Activated T-helper 2 cell treated with anti-CD3 and anti-CD28 coated beads, Interferon-gamma antibody, Interleukin-2, Interleukin-4, amounts not matched to agents 10 μg/mL and 5 μg/mL and 100 μg/mL, durations not matched to agents 14 hours and 24 hours and 36 hours (primary cell): ENCODE measurements around the gene TBC1D5. TPM values are rescaled to one million over a fixed set of nuclear protein-coding genes. Genes with fewer than 3 reads are reported as not detected.
"Not testable (repeated sequence)": the region's sequence is repeated elsewhere in the genome, so short reads cannot be mapped to it uniquely, and the experiment has no call there.

Experiments
- DNase-seq: peaks from one replicate; pipeline ENCODE4 v3.0.0; 2021; ENCODE audit warnings: low spot score
- H3K27ac Mint-ChIP-seq: one replicate; pipeline ENCODE4 v1.8.0; 2021; ENCODE audit warnings: mixed read lengths
- H3K27me3 Mint-ChIP-seq: one replicate; pipeline ENCODE4 v1.8.0; 2021; ENCODE audit warnings: low read depth, mixed read lengths
- H3K36me3 Mint-ChIP-seq: one replicate; pipeline ENCODE4 v1.8.0; 2021; ENCODE audit warnings: low read depth, mixed read lengths
- H3K4me1 Mint-ChIP-seq: one replicate; pipeline ENCODE4 v1.8.0; 2021; ENCODE audit warnings: low read depth, mixed read lengths
- H3K4me3 Mint-ChIP-seq: one replicate; pipeline ENCODE4 v1.8.0; 2021; ENCODE audit warnings: low read depth, mild to moderate bottlenecking, moderate library complexity, mixed read lengths
- H3K9me3 Mint-ChIP-seq: one replicate; pipeline ENCODE4 v1.8.0; 2021; ENCODE audit warnings: mixed read lengths
- intact Hi-C: fragments of 100-400 bp; cut with micrococcal nuclease; formaldehyde crosslinking; loops from one replicate; pipeline ENCODE4 v1.15.1; 2023
- total RNA-seq: library from RNA; stranded (reverse); gene quantifications from 2 replicates; pipeline ENCODE4 v1.2.3, GENCODE V29; 2022

Gene TBC1D5
- total RNA-seq, 1 donor from 2014 or later = 43.9 TPM

- H3K36me3 Mint-ChIP-seq = no peaks in the 10 kb centered on the region
- intact Hi-C loops = no loop called here
- no peak for DNase-seq
- H3K27ac Mint-ChIP-seq = no peak overlapping the region
- H3K9me3 Mint-ChIP-seq = no peaks in the 10 kb centered on the region
- no peaks in the 10 kb centered on the region for H3K27me3 Mint-ChIP-seq
- H3K4me1 Mint-ChIP-seq = no peaks in the 10 kb centered on the region
- no peak overlapping the region for H3K4me3 Mint-ChIP-seq
These were observed 369.1 kb downstream of the TBC1D5 start for GRCh38 chr3:17373304-17373703.

DNA sequence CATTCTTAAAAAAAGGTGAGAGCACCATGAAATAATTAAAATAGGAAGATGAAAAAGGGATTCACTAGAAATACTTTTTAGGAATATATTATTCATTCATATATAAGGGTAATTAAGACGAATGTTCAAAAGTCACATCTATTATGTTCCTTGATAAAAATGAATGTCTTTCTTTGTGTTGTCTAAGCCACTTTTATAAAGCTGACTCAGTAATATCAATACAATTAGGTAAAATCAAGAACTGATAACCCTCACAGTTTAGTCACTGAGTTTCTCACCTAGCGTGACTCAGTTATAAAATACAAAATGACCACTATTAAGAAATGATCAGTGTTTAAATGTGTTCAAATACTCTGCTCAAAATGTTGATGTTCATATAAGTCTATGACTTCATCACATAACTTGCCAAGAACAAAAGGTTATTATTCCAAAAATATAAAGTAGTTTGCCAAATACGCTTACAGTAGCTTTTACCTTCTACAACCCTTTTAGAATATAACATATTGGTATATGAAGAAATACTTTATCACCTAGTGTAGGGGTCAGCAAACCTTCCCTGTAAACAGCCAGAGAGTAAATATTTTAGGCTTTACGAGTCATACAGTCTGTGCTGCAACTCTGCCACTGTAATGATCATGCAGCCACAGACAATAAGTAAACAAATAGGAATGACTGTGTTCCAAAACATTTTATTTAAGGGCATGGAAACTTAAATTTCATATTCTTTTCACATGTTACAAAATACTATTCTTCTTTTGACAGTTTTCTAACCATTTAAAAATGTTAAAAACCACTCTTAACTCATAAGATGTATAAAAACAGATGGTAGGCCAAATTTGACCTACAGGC, 369.8 kb downstream of the TBC1D5 start:
- H3K4me1 Mint-ChIP-seq = no peaks in the 10 kb centered on the region
- no peak overlapping the region for H3K4me3 Mint-ChIP-seq
- intact Hi-C loops = no loop called here
- H3K27ac Mint-ChIP-seq = no peak overlapping the region
- no peaks in the 10 kb centered on the region for H3K9me3 Mint-ChIP-seq
- no peaks in the 10 kb centered on the region for H3K27me3 Mint-ChIP-seq
- no peaks in the 10 kb centered on the region for H3K36me3 Mint-ChIP-seq
- DNase-seq = no peak

DNA sequence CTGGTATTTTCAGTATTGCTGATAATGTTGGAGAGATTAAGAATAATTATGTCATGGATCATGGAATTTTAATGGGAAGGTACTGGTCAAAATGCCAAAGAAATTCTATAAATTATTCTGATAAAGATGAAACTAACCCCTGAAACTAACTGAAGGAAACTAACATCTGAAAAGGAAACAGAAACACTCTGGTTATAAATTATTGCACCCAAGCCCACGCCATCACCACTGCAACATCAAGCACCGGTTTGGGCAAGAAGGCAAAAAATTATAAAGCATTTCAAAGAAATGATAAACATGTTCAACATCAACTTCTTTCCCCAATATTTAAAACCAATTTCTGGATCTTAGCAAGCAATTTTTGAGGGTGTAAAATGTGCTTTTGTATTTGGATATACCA, 372.5 kb downstream of the TBC1D5 start:
- DNase-seq = no peak
- H3K27me3 Mint-ChIP-seq = no peaks in the 10 kb centered on the region
- intact Hi-C loops = no loop called here
- no peaks in the 10 kb centered on the region for H3K4me1 Mint-ChIP-seq
- no peaks in the 10 kb centered on the region for H3K9me3 Mint-ChIP-seq
- H3K4me3 Mint-ChIP-seq = no peak overlapping the region
- no peaks in the 10 kb centered on the region for H3K36me3 Mint-ChIP-seq
- no peak overlapping the region for H3K27ac Mint-ChIP-seq

GRCh38 chr3:17367171-17367570, 375.3 kb downstream of the TBC1D5 start:
- no peaks in the 10 kb centered on the region for H3K36me3 Mint-ChIP-seq
- H3K27me3 Mint-ChIP-seq = no peaks in the 10 kb centered on the region
- H3K27ac Mint-ChIP-seq = no peak overlapping the region
- no peak for DNase-seq
- H3K4me3 Mint-ChIP-seq = no peak overlapping the region
- no peaks in the 10 kb centered on the region for H3K4me1 Mint-ChIP-seq
- no peaks in the 10 kb centered on the region for H3K9me3 Mint-ChIP-seq
- intact Hi-C loops = no loop called here

GRCh38 chr3:17360991-17361390, 381.4 kb downstream of the TBC1D5 start:
- Mint-ChIP-seq H3K4me3 (no peak overlapping the region), H3K27me3 (no peaks in the 10 kb centered on the region), H3K9me3 (no peaks in the 10 kb centered on the region), H3K27ac (no peak overlapping the region), H3K36me3 (no peaks in the 10 kb centered on the region), H3K4me1 (no peaks in the 10 kb centered on the region)
- DNase-seq = no peak
- intact Hi-C loops = no loop called here

DNA sequence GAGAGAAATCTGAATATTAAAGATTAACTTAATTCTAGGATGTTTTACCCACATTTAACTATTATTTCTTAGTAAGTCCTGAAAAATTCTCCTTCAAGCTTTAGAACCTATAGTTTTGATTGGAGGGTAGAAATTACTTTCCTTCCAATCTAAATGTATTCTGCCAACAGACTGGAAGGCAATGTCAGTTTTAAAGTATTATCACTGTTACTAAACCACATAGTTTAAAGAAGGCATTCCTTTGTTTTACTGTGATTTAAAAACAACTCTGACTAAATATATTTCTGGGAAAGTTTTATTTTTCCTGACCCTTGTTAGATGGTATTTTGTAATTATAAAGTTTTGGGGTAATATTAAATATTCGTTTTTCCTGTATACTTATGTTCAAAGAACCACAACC, 382.5 kb downstream of the TBC1D5 start:
- H3K27me3 Mint-ChIP-seq = no peaks in the 10 kb centered on the region
- no peak for DNase-seq
- H3K36me3 Mint-ChIP-seq = no peaks in the 10 kb centered on the region
- H3K4me3 Mint-ChIP-seq = no peak overlapping the region
- H3K27ac Mint-ChIP-seq = no peak overlapping the region
- H3K9me3 Mint-ChIP-seq = no peaks in the 10 kb centered on the region
- intact Hi-C loops = no loop called here
- H3K4me1 Mint-ChIP-seq = no peaks in the 10 kb centered on the region

DNA sequence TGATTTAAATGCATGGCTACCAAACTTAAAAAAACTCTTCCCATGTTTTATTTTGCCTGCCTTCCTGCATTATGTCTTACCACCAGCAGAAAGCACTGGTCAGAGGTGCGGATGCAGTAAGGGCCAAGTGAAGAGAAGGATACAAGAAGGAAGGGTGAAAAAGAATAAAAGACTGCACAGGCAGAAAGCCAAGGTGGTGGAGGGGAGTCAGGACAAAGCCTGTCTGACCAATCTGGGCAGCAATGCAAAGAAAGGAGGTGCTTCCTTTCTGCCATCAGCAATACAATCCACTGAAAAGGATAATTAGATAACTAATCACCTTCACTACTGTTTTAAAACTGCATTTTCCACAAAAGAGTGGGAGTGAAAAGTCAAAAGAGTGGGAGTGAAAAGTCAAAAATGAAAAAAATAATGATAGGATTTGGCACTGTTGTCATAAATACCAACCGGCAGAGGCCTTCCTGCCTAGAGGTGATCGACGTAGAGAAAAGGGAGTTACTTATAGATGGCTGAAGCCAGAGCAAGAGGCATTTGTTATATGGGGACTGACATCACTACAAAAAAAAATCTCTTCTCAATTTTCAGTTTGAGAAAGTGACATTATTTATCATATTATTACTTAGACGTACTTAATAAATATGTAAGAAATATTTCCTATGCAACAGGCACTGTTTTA, 385.3 kb downstream of the TBC1D5 start:
- no peaks in the 10 kb centered on the region for H3K4me1 Mint-ChIP-seq
- no peak overlapping the region for H3K4me3 Mint-ChIP-seq
- no peak overlapping the region for H3K27ac Mint-ChIP-seq
- intact Hi-C loops = no loop called here
- H3K27me3 Mint-ChIP-seq = no peaks in the 10 kb centered on the region
- no peaks in the 10 kb centered on the region for H3K36me3 Mint-ChIP-seq
- no peaks in the 10 kb centered on the region for H3K9me3 Mint-ChIP-seq
- DNase-seq = no peak

DNA sequence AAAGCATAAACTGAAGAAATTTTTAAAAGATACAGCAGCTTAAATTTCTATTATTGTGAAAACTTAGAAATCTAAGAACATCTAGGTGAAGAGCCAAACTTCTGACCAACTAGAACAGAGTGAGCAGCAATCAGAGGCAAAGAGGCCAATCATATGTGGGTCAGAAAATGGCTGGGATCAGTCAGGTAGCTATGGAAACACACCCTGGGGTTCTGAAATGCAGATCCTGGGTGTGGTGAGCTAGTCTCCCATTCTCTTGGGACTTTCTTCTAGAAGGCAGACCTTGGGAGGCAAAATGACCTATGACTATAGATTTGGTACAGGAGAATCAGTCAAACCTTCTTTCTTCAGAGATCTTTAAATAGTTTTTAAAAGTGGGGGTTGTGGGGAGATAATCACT, 385.8 kb downstream of the TBC1D5 start:
- H3K27me3 Mint-ChIP-seq = no peaks in the 10 kb centered on the region
- H3K36me3 Mint-ChIP-seq = no peaks in the 10 kb centered on the region
- H3K27ac Mint-ChIP-seq = no peak overlapping the region
- no peaks in the 10 kb centered on the region for H3K9me3 Mint-ChIP-seq
- intact Hi-C loops = no loop called here
- H3K4me3 Mint-ChIP-seq = no peak overlapping the region
- DNase-seq = no peak
- no peaks in the 10 kb centered on the region for H3K4me1 Mint-ChIP-seq

GRCh38 chr3:17355591-17355990, 386.8 kb downstream of the TBC1D5 start:
- no peak for DNase-seq
- intact Hi-C loops = no loop called here
- H3K4me3 Mint-ChIP-seq = no peak overlapping the region
- H3K27me3 Mint-ChIP-seq = no peaks in the 10 kb centered on the region
- no peaks in the 10 kb centered on the region for H3K36me3 Mint-ChIP-seq
- H3K27ac Mint-ChIP-seq = no peak overlapping the region
- H3K4me1 Mint-ChIP-seq = no peaks in the 10 kb centered on the region
- no peaks in the 10 kb centered on the region for H3K9me3 Mint-ChIP-seq

DNA sequence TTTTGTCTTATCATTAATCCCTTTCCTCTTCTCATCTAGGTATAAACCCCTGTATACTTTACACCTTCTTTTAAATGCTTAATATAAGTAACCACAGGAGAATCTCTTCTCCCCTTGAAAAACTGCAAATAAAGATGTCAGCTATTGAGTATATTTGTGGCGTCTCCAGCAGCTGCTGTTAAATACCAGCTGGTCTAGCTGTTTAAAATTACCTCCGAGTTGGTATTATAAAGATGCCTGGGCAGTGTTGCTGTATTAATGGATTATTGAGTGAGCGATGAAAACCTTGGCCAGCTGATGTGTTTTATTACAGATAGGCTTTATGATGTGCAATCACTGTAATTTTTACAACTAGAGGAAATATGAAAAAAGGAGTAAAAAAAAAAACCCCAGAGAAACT, 388.1 kb downstream of the TBC1D5 start:
- no peak overlapping the region for H3K4me3 Mint-ChIP-seq
- H3K36me3 Mint-ChIP-seq = no peaks in the 10 kb centered on the region
- no peak for DNase-seq
- H3K4me1 Mint-ChIP-seq = no peaks in the 10 kb centered on the region
- H3K27me3 Mint-ChIP-seq = no peaks in the 10 kb centered on the region
- H3K27ac Mint-ChIP-seq = no peak overlapping the region
- intact Hi-C loops = no loop called here
- no peaks in the 10 kb centered on the region for H3K9me3 Mint-ChIP-seq

GRCh38 chr3:17352620-17353019, 389.8 kb downstream of the TBC1D5 start:
- DNase-seq = no peak
- Mint-ChIP-seq H3K9me3 (no peaks in the 10 kb centered on the region), H3K27ac (no peak overlapping the region), H3K4me3 (no peak overlapping the region), H3K4me1 (peaks cover 4% of the 10 kb centered on the region), H3K36me3 (no peaks in the 10 kb centered on the region), H3K27me3 (no peaks in the 10 kb centered on the region)
- intact Hi-C loops = no loop called here

- H3K4me1 Mint-ChIP-seq, H3K27ac Mint-ChIP-seq, H3K36me3 Mint-ChIP-seq, intact Hi-C loops, H3K9me3 Mint-ChIP-seq, H3K4me3 Mint-ChIP-seq, H3K27me3 Mint-ChIP-seq, DNase-seq: not testable (repeated sequence)
These were observed 391.2 kb downstream of the TBC1D5 start for GRCh38 chr3:17351193-17351592.

GRCh38 chr3:17349093-17349492, 393.3 kb downstream of the TBC1D5 start:
- intact Hi-C loops = no loop called here

More at GRCh38 chr3:17349093-17349492, 393.3 kb downstream of the TBC1D5 start:
- Mint-ChIP-seq H3K4me3 (no peak overlapping the region), H3K36me3 (no peaks in the 10 kb centered on the region), H3K27ac (no peak overlapping the region), H3K27me3 (no peaks in the 10 kb centered on the region), H3K4me1 (peaks cover 4% of the 10 kb centered on the region), H3K9me3 (no peaks in the 10 kb centered on the region)
- no peak for DNase-seq
